HUES6 (cell line): ENCODE data around the gene SF3A1.
A peak's percentile ranks its signal among the peaks of the same experiment; 100 is the strongest.
"Not testable (repeated sequence)": the region's sequence is repeated elsewhere in the genome, so short reads cannot be mapped to it uniquely, and the experiment has no call there.

Experiments
- H3K27ac ChIP-seq: 2 replicates; pipeline ENCODE4 v1.7.0; 2013; ENCODE audit warnings: low read depth, mild to moderate bottlenecking, low read length, inconsistent platforms
- H3K27me3 ChIP-seq: 2 replicates; pipeline ENCODE4 v1.6.1; 2013; ENCODE audit warnings: low read length; ENCODE audit not compliant: control insufficient read depth, insufficient read depth
- H3K36me3 ChIP-seq: 2 replicates; pipeline ENCODE4 v1.6.1; 2013; ENCODE audit warnings: low read length; ENCODE audit not compliant: control insufficient read depth, insufficient read depth
- H3K4me1 ChIP-seq: 2 replicates; pipeline ENCODE4 v1.6.1; 2013; ENCODE audit warnings: low read length; ENCODE audit not compliant: control insufficient read depth, insufficient read depth
- H3K4me3 ChIP-seq: 2 replicates; pipeline ENCODE4 v1.5.1; 2013; ENCODE audit warnings: low read depth, low read length
- H3K9ac ChIP-seq: one replicate; pipeline ENCODE4 v1.6.1; 2013; ENCODE audit warnings: mild to moderate bottlenecking, low read length
- H3K9me3 ChIP-seq: 2 replicates; pipeline ENCODE4 v1.6.1; 2013; ENCODE audit warnings: low read depth, low read length; ENCODE audit not compliant: control insufficient read depth, insufficient read depth

SF3A1 gene

GRCh38 chr22:30356449-30357235 is at the start of gene SF3A1, which contains the start of gene CCDC157:
SF3A1 (minus strand) TSS chr22:30356894; CDS start chr22:30356792, 102 bp downstream.
CCDC157 (plus strand) TSS chr22:30357007; CDS start chr22:30366001, 8,994 bp downstream.
- H3K4me1 ChIP-seq: peaks cover 10% of the 10 kb centered on the region; the same call in 1 of the 2 replicates
- H3K4me3 ChIP-seq: peak within 1 kb of the TSS; percentile 97
- H3K36me3 ChIP-seq: peaks cover 21% of the 10 kb centered on the region
- H3K9me3 ChIP-seq: no peaks in the 10 kb centered on the region
- H3K27ac ChIP-seq: peak within 1 kb of the TSS; percentile 95
- peak within 1 kb of the TSS; percentile 97 for H3K9ac ChIP-seq
- H3K27me3 ChIP-seq: no peaks in the 10 kb centered on the region

- H3K9ac ChIP-seq: no peak overlapping the region
- H3K9me3 ChIP-seq: no peaks in the 10 kb centered on the region
- H3K4me1 ChIP-seq: peaks cover 9% of the 10 kb centered on the region
- no peak overlapping the region for H3K4me3 ChIP-seq
- peaks cover 24% of the 10 kb centered on the region for H3K36me3 ChIP-seq
- no peak overlapping the region for H3K27ac ChIP-seq
- no peaks in the 10 kb centered on the region for H3K27me3 ChIP-seq
These were observed 49.7 kb upstream of the SF3A1 start for GRCh38 chr22:30406400-30406799.

GRCh38 chr22:30405731-30406130 is 49.0 kb upstream of the SF3A1 start:
- Histone ChIP-seq H3K36me3 (peaks cover 19% of the 10 kb centered on the region), H3K27me3 (no peaks in the 10 kb centered on the region), H3K27ac (no peak overlapping the region), H3K9me3 (no peaks in the 10 kb centered on the region), H3K4me3 (no peak overlapping the region), H3K9ac (no peak overlapping the region), H3K4me1 (peaks cover 9% of the 10 kb centered on the region)

- Histone ChIP-seq H3K36me3 (peaks cover 15% of the 10 kb centered on the region), H3K27me3 (no peaks in the 10 kb centered on the region), H3K9ac (no peak overlapping the region), H3K4me1 (peaks cover 9% of the 10 kb centered on the region), H3K4me3 (no peak overlapping the region), H3K9me3 (no peaks in the 10 kb centered on the region), H3K27ac (no peak overlapping the region)
These were observed 47.6 kb upstream of the SF3A1 start for GRCh38 chr22:30404307-30404706.

- H3K4me3 ChIP-seq, H3K36me3 ChIP-seq, H3K27ac ChIP-seq, H3K9ac ChIP-seq, H3K9me3 ChIP-seq: not testable (repeated sequence)
- peaks cover 15% of the 10 kb centered on the region for H3K27me3 ChIP-seq
- peaks cover 22% of the 10 kb centered on the region for H3K4me1 ChIP-seq
These were observed 46.0 kb upstream of the SF3A1 start for GRCh38 chr22:30402766-30403104.

GRCh38 chr22:30402028-30402765 is 45.5 kb upstream of the SF3A1 start:
- H3K4me1 ChIP-seq: peaks cover 26% of the 10 kb centered on the region
- no peaks in the 10 kb centered on the region for H3K9me3 ChIP-seq
- H3K27ac ChIP-seq: no peak overlapping the region
- peaks cover 20% of the 10 kb centered on the region for H3K27me3 ChIP-seq
- no peak overlapping the region for H3K4me3 ChIP-seq
- no peak overlapping the region for H3K9ac ChIP-seq
- peaks cover 4% of the 10 kb centered on the region for H3K36me3 ChIP-seq

GRCh38 chr22:30401024-30401423 is 44.3 kb upstream of the SF3A1 start:
- not testable (repeated sequence) for H3K9ac ChIP-seq, H3K36me3 ChIP-seq, H3K27ac ChIP-seq, H3K9me3 ChIP-seq, H3K4me3 ChIP-seq
- Histone ChIP-seq H3K27me3 (peaks cover 32% of the 10 kb centered on the region), H3K4me1 (peaks cover 29% of the 10 kb centered on the region)

GRCh38 chr22:30400159-30400558 is 43.5 kb upstream of the SF3A1 start:
- H3K4me1 ChIP-seq: peaks cover 29% of the 10 kb centered on the region
- no peak overlapping the region for H3K4me3 ChIP-seq
- no peak overlapping the region for H3K27ac ChIP-seq
- no peaks in the 10 kb centered on the region for H3K9me3 ChIP-seq
- H3K27me3 ChIP-seq: peaks cover 37% of the 10 kb centered on the region
- H3K36me3 ChIP-seq: no peaks in the 10 kb centered on the region
- H3K9ac ChIP-seq: no peak overlapping the region

GRCh38 chr22:30399718-30400117 is 43.0 kb upstream of the SF3A1 start:
- Histone ChIP-seq H3K36me3 (no peaks in the 10 kb centered on the region), H3K27me3 (peaks cover 37% of the 10 kb centered on the region), H3K4me1 (peaks cover 29% of the 10 kb centered on the region), H3K9ac (no peak overlapping the region), H3K4me3 (no peak overlapping the region), H3K9me3 (no peaks in the 10 kb centered on the region), H3K27ac (no peak overlapping the region)

GRCh38 chr22:30398685-30399680 is 42.3 kb upstream of the SF3A1 start:
- Histone ChIP-seq H3K9me3 (no peaks in the 10 kb centered on the region), H3K27me3 (peaks cover 37% of the 10 kb centered on the region), H3K27ac (no peak overlapping the region), H3K9ac (no peak overlapping the region), H3K36me3 (no peaks in the 10 kb centered on the region), H3K4me1 (peaks cover 29% of the 10 kb centered on the region), H3K4me3 (no peak overlapping the region; the same call in 1 of the 2 replicates)
